ENCODE results near the gene CFAP57.

CFAP57 gene

DNA sequence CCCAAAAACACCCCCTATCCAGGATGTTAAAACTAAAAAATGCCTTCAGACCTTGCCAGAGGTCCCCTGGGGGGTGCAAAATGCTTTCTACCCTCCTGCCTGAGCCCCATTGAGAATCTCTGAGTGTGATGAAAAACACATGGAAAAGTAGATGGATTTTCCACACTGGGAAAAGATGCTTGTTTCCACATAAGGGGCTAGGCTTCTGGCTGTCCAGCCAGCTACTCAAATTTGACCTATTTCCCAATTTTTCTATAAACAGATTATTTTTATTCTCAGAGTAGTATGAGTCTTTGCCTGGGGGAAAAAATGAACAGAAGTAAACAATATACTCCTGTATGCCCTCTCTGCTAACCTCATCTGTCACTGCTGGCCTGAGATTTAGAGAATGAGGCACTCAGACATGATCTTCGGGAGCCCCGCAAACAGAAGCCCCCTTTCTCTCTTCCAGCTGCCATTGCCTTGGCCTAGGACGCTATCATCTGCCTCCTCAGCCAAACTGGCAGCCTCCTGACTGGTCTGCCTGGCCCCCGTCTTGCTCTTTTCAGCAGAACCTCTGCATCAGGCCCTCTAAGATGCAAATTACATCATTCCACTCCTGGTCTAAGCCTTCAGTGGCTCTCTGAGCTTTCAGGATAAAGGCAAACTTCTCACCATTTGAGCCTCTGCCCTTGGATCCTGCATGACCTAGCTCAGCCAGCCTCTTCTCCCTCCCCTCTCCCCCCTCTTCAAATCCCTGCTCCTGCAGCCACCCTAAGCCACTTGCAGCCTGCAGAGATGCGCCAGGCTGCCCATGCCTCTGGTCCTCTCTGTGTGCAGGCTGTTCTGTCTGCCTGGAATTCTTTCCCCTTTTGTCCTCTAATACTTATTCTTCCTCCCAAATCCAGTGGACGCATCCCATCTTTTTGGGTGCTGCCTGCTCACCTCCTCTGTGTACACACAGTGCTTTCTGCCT, 58.0 kb downstream of the CFAP57 start:
- DNase-seq: no peak

DNA sequence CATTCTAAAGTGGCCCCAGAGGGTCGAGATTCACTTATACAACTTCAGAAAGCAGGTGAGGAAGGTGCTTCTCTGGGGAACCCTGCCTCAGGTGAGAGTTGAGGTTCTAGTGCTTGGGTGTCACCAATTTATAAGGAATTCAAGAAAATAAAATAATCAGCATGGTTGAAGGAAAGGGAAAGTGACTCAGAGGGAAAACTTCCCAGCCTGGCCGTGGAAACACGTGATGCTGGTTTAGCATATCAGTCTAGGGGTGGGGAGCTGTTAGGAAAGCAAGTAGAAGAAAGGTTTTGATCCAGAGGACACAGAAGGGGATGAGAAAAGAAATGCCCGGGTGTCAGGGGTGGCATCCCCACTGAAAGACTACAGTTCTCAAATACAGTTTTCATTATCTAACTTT, 59.9 kb downstream of the CFAP57 start:
- DNase-seq: peak; percentile 31

DNA sequence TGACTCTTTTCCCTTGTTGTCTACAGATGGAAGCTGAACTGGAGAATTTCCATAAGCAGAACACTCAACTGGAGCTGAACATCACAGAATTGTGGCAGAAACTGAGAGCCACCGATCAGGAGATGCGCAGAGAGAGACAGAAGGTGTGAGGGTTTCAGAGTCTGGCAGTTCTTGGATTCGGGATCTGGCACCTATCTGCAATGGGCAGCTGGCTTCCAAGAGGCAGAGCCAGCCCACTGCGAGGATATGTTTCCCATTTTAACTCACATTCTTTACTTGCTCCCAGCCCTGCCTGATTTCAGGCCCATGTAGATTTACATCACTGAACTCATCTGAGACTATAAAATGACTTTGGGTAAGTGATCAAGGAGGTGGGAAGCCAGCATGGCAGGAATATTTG, 60.4 kb downstream of the CFAP57 start:
- no peak for DNase-seq

DNA sequence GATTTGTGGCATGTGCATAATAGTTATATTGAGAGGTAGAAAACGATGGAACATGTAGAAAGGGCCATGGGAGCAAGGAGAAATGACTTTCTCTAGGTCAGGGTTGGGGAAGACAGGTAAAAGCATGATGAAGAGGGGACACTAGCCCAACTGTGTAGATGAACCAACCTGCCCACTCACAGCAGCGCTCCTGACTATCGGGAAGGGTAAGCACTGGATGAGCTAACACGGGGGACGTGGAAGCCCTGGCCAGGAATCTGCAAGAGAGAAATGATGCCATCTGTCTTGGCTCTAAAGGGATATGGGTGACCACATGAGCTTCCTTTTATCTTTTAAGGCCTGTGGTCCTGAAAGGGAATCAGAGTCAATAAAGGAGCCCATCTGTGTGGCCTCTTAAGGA, 61.5 kb downstream of the CFAP57 start:
- no peak for DNase-seq

DNA sequence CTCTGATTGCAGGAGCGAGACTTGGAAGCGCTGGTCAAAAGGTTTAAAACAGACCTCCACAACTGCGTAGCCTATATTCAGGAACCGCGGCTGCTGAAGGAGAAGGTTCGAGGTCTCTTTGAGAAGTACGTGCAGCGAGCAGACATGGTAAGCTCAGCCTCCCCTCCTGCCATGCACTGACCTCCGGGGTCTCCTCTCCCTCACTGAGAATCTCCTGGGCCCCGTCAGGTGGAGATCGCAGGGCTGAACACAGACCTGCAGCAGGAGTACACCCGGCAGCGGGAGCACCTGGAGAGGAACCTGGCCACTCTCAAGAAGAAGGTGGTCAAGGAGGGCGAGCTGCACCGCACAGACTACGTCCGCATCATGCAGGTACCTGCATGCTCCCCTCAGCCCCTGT, 62.1 kb downstream of the CFAP57 start:
- no peak for DNase-seq

DNA sequence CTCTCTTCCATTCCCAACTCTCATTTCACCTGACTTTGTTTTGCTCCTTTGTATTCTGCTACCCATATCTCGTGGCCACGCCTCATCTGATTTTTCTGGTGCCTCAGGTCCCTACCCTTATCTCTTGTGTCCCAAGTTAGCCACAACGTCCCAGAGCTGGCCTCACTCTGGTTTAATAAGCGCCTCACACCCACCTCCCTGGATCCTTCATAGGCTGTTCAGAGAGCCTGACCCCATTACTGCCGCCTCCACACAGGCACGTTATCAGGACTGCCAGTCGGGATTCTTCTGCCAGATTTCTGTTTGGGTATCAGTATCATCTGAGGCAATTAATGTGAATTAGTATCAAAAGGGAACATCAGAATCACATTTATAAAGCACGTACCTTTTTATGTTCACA, 62.9 kb downstream of the CFAP57 start:
- no peak for DNase-seq

DNA sequence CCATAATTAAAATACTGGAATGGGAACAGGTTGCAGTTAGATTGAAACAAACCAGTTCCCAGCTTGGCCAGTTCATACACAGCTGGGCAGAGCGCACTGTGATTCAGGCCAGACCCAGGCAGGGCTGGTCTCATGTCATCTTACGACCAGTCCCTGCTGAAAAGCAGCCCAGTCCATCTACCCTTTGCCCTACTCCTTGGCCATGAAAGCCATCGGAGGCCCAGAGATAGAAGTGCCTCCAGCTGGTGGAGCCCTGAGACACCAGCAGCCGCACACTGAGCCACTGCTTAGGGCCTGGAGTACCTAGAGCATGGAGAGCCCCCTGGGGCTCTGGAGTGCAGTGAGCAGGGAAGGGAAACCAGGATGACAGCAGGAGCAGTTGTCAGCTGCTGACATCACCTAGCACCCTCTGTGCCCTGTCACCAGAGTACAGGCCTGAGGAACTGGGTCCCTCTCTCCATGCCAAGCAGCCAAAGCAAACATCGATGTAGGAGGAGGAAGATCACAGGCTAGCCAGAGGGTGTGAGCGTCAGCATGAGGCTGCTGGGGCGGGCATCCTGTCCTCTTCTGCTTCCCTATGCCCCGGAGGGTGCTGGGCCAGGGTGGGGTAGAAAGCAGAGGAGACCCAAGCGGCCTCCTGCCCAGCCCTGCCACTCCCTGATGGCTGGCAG, 63.5 kb downstream of the CFAP57 start:
- no peak for DNase-seq

DNA sequence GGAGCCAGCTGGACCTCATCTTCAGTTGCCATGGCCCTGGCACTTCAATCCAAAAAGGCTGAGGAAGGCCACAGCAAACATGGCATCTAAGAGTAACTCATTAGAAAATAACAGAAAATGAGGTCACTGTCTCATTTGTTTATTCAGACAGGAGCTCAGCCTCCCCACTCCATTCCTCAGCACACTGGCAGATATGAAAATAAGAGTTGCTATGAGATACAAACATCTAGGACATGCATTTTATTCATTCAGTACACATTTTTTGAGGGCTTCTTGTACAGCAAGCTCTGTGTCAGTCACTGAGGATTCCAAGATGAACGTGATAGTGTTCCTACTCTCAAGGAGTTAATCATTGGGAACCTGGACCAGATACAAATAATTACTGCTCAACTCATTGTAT, 65.0 kb downstream of the CFAP57 start:
- peak; percentile 49 for DNase-seq

DNA sequence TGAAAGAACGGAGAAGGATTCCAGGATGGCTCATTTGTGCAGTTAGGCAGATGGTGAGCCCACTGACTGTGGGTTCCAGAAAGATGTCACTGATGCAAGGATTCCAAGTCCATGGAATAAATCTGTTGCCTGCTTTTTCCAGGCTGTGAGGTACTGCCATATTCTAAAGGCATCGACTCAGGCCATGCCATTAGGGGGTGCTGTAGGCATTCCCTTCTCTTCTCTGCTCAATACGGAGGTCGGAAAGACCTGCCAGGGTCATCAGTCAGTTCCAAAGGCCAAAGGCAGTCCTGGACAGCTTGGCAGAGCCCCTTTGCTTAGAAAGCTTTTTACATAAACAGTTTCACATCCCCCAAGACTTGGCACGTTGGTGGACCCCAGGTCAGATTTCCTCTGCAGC, 66.0 kb downstream of the CFAP57 start:
- peak; percentile 5 for DNase-seq

DNA sequence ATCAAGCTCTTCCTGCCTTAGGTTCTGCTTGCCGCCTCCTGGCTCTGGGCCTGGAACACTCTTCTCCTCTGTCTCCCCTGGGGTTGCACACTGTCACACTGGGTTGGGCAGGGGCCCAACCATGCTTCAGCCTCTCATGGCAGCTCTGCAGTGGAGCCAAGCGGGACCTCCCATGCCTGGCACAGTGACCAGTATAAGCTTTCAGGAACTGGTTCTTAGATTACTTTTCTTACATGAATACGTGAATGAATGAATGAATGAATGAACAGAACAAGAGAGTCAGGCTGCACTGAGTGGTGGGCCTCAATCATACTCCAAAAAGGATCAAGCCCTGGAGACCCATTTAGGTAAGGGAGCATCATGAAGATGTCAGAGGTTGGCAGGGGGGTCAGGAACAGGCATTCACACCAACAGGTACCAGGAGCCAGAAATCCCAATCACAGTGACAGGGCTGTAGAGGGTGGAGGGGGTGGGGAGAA, 66.9 kb downstream of the CFAP57 start:
- DNase-seq: no peak

DNA sequence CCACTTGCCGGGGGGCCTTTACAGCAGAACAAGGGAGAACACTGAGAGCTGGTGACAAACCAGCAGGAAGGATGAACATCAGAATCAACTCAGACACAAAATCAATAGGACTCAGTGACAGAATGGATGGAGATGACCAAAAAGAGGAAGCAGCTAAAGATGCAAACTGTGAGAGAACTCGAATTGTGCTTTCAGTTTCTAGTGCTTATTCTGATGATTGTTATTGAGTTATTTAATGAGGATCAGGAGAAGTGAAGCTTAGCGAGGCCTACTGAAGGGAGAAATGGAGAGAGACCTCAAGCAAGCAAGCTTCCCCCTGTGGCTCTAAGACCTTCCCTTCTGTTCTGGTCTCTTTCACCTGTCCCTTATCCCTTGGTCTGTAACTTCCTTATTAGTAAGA, 67.4 kb downstream of the CFAP57 start:
- DNase-seq: no peak

DNA sequence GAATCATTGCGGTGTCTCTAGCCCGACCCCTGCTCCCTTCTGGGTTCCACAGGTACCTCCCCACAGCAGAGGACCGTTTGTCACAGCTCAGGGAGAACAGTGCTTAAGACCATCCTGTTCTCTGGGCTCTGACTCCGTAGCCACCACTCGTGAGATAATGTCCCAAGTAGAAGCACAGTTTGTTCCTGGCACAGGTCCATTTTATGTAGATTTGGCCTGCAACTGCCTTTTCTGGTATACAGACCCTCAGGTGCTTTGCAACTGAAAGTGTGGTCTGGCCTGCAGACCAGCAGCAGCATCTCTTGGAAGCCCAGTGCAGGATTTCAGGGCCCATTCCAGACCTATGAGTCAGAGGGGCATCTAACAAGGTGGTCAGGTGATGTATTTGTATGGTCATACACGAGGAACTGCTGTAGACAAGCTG, 69.3 kb downstream of the CFAP57 start:
- DNase-seq: peak; percentile 31

DNA sequence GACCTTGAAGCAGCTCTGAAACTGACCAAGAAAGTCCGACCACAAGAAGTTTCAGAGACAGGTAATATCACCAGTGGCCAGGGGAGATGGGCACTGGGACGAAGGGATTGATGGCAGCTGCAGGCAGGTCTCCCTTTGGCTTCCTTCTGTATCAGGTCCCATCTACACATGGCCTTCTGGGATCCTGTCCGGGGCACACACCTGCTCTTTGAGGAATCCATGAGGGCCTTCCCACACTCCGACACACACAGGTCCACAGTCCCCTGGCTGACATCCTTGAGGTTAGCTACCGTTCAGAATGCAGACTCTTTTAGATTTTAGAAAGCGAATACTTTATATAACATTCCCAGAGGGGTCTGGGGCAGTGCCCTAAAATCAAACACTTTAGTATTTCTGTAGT, 71.2 kb downstream of the CFAP57 start:
- DNase-seq: no peak

DNA sequence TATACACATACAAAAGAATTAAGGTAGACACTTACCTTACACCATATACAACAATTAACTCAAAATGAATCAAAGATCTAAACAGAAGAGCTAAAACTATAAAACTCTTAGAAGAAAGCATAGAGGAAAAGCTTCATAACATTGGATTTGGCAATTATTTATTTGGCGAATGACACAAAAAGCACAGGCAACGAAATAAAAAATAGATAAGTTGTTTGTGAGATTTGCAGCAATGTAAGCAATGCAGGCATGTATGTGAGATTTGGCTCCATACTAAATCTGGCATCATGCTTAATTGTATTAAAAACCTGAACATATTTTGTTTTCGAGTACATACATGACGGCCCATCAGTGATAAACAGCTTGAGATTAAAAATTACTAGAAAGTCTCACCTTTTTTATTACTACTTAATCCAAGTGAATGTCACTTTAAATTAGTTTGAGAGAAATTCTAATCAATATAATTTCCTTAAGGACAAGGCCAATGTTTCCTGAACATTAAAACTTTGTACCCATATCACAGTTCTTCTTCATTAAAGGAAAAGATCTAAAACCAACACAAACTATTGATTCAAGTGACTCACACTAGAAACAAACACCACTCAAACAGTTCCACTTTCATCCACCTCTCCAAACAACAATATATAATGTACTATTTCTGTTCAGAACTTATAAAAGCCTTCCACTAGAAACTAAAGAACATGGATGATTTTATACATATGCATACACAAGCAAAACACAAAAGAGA, 74.5 kb downstream of the CFAP57 start:
- DNase-seq: no peak

DNA sequence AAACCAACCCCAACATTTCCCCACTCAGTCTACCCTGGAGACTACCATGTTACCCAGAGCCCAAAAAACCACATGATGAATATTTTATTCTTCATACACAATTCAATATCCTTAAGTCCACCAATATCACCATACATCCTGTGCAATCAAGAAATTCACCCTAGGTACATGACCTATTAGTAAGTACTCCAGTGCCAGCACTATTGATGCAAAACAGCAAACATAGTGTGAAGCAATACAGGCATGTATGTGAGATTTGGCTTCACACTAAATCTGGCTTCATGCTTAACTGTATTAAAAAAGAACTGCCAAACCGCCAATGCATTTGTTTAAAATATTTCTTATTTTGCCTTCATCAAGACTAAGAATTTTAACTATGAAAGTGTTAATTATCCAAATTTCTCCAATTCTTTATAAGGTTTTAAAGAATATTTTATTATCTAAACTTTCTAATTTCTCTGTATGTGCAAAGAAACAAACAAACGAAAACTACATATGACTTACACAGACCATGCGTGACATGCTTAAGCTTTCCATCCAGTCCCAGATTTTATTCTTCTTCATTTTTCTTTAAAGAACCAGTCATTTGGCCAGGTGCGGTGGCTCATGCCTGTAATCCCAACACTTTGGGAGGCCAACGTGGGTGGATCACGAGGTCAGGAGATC, 75.3 kb downstream of the CFAP57 start:
- no peak for DNase-seq

DNA sequence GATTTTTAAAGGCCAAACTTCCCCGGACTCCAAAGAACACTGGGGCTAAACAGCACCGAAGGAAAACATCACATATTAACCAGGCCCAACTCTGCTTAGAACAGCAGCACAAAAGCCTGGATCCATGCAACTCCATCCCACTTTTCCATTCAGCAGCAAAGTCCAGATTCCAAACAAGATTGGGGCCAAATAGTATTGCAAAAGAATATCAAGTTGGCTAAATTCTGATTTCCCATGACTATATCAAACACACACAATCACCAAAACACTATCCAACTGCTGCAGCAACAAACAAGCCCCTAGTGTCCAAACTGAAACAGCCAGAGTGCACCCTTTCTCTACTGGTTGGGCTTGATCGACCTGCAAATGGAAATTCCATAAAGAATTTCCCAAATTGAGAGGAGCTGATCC, 78.2 kb downstream of the CFAP57 start:
- no peak for DNase-seq

DNA sequence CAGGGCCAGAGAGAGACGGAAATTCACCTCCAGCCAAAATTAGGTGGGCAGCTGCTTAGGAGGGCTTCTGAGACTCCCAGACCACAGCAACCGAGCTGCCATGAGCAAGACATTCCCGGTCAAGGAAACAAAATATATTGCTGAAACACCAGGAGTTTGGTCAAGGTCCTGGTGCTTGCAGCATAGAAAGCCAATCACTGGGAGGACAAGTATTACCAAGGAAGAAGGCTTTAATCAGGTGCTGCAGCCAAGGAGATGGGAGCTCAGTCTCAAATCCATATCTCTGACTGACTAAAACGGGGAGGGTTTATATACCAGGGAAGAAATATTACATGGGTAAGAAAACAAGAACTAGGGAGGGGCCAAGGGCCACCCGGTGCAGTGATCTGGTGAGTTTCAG, 78.9 kb downstream of the CFAP57 start:
- no peak for DNase-seq

DNA sequence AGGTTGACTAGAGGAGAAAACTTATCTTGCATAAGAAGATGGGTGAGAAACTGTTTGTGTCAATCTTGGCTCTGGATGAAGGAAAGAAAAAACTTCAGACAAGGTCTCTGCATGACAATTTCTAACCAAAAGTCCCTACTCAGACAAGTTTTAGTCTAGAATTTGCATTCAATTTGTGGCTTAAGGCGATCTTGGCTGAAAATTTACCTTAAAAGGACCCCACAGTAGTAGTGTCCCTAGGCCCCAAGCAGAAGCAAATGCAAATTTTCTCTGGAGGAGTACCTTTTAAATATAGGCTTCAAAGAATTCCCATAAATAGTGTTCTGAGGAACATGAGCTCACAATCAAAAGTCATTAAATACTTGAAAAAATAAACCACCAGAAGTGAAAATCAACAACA, 80.1 kb downstream of the CFAP57 start:
- DNase-seq: no peak

DNA sequence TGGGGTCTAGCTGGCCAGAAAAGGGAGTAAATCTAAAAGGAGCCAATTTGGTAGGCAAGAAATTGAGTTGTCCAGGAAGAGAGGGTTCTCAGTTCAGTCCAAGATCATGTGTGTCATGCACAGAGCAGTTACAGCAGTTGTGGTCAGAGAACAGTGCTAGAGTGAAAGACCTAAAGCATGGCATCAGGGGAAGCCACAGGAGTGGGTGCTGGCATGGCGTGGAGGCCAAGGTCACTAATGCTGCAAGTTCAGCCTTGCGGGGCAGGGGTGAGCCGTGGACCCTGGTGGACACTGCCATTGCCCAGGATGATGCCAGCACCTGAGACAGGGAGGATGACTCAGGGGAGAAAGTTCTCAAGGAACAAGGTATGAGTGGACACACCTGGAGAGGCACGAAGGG, 81.0 kb downstream of the CFAP57 start:
- no peak for DNase-seq

DNA sequence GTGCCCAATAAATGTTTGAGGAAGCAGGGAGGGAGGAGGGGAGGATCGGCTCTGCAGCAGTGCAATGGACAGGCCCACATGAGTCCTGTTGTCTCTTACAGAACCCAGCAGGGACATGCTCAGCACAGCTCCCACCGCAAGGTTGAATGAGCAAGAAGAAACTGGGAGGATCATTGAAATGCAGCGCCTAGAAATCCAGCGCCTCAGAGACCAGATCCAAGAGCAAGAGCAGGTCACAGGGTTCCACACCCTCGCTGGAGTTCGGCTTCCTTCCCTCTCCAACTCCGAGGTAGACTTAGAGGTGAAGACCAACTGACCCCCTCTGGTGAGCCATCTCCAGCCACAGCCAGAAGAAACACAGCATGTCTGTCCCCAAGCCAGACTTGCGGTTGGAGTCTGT, 81.7 kb downstream of the CFAP57 start:
- no peak for DNase-seq

DNA sequence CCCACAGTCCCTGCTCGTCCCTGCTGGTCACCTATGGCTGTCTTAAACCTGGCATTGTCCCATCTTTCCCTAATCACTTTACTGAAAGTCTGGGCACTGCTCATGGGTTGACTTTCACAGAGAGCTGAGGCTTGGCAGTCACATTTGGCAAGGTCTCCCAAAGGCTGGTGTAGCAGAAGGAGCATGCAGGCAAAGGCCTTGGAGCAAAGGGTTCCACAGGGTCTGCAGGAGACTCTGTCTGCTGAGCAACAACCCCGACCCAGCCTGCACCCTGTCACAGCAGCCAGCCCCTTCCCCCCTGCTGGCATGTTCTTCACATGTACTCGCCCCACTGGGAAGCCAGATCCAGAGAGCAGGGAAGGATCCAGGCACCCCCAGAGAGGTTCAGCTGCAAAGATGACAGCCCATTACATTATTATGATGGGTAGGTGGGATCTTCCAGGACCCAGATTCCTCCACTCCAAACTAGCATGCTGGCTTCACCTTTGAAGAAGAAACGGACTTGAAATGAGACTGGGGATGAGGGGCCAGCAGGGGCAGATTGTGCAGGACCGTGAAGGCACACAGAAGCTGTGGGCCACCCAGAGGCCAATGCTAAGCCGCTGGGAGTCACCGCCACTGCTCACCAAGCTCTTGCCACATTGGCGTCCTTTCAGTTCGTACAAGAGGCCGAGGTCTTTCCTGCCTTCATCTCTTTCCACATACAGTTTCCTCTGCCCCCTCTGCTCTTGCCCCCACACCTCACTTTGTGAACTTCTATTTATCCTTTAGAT, 83.5 kb downstream of the CFAP57 start:
- DNase-seq: no peak

All from kidney glomerular epithelial cell (primary cell).